Skeletal muscle tissue (tissue), 4 donors: ENCODE results near the gene PPP1R3D. TPM values are rescaled to one million over a fixed set of nuclear protein-coding genes. Genes with fewer than 3 reads are reported as not detected.

Experiments used
- H3K27ac ChIP-seq: one replicate; pipeline ENCODE4 v1.7.0; 2013; ENCODE audit warnings: mild to moderate bottlenecking, low read depth, low read length, inconsistent platforms
- H3K27me3 ChIP-seq, 3 donors: one replicate each; pipeline ENCODE4 v1.7.0; 2013; ENCODE audit warnings: low read length in 3 of 3; ENCODE audit not compliant: control insufficient read depth in 3 of 3, insufficient read depth in 3 of 3
- H3K36me3 ChIP-seq, 3 donors: one replicate each; pipeline ENCODE4 v1.7.0; 2013; ENCODE audit warnings: low read length in 3 of 3; ENCODE audit not compliant: control insufficient read depth in 3 of 3, insufficient read depth in 3 of 3
- H3K4me1 ChIP-seq, 3 donors: one replicate each; pipeline ENCODE4 v1.7.0; 2013; ENCODE audit warnings: low read length in 3 of 3, mild to moderate bottlenecking in 3 of 3; ENCODE audit not compliant: control insufficient read depth in 3 of 3, insufficient read depth in 3 of 3
- H3K4me3 ChIP-seq, 3 donors: one replicate each; pipeline ENCODE4 v1.7.0; 2013; ENCODE audit warnings: low read length in 3 of 3
- H3K9ac ChIP-seq, 3 donors: one replicate each; pipeline ENCODE4 v1.7.0; 2013; ENCODE audit warnings: low read length in 3 of 3, mild to moderate bottlenecking in 3 of 3, moderate library complexity in 2 of 3, low read depth in 1 of 3
- H3K9me3 ChIP-seq, 3 donors: one replicate each; pipeline ENCODE4 v1.7.0; 2013; ENCODE audit warnings: low read length in 3 of 3; ENCODE audit not compliant: control insufficient read depth in 3 of 3
- total RNA-seq: library from RNA; depleted of rRNA; stranded (reverse); fragments of >200 nt; gene quantifications from one replicate; pipeline ENCODE4 v1.2.3, GENCODE V29; 2014
- donor health status: Osteomylitis.

The PPP1R3D gene, protein sequence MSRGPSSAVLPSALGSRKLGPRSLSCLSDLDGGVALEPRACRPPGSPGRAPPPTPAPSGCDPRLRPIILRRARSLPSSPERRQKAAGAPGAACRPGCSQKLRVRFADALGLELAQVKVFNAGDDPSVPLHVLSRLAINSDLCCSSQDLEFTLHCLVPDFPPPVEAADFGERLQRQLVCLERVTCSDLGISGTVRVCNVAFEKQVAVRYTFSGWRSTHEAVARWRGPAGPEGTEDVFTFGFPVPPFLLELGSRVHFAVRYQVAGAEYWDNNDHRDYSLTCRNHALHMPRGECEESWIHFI
- total RNA-seq, result 6.8 TPM

DNA sequence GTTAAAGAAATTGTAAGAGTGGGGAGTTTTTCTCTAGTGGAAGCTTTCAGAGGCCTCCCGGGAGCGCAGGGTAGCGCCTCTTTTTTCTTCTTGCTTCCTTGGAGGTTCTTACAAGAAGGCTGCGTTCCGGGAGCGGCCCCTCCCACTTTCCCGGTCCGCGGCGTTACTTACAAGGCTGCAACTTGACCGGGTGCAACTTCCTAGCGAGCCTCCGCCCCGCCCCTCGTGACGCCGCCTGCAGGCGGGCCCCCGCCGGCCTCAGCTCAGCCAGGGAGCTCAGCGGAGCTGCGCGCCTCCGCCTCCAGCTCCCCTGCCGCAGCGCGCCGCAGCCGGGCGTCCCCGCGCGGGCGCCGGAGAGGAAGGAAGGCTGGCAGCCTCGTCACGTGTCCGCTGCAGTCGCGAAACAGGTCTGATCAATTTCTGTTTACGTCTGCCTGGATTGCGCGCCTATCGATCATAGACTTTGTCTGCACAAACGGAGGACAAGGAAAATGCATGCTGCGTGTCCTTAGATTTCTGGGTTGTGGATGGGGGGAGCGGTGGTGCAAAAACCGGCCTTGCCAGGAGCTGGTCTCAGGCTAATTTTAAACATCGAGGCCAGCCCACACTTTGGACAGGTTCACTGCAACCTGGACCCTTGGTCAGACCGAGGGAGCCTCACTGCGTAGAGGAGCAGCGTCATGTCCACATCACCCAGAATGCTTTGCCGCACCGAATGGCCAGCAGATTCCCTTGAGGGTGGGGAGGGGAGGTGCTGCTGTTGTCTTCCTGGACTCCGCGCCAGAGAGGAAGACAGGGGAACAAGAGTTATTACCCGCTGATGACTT is at the start of gene PPP1R3D, which contains the start of gene FAM217B:
Gene PPP1R3D (minus strand): TSS at position 177 of the 827 bp plus-strand sequence. CDS start 374 bp downstream, outside the sequence.
Gene FAM217B (plus strand): TSS at position 261 of the 827 bp plus-strand sequence. CDS start 3,555 bp downstream, outside the sequence.
- Histone ChIP-seq H3K27me3 (no peaks in the 10 kb centered on the region), H3K36me3 (peaks cover 12 to 26% (median 23%) of the 10 kb centered on the region in 3 donors), H3K27ac (peak within 1 kb of the TSS; percentile 93), H3K4me3 (peak within 1 kb of the TSS; percentile 86 to 97 (median 88)), H3K4me1 (peaks cover 31 to 48% (median 42%) of the 10 kb centered on the region in 3 donors), H3K9me3 (no peaks in the 10 kb centered on the region), H3K9ac (peak within 1 kb of the TSS; percentile 83 to 99 (median 98))

DNA sequence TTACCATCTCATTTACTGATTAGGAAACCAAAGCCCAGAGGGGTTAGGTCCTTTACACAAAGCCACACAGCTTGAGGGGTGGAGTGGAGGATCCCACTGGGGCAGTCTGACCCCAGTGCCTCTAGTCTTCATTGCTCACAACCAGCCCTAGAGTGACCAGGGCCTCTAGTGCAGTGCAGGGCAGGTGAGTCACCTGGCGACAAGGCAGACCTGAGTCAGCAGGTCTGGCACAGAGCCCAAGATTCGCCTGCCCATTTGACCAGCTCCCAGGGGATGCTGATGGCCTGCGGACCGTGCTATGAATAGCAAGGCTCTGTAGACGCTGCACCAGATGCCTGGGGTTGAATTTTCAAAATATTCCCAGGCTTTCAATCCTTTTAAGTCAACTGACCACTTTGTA is 48.0 kb upstream of the PPP1R3D start:
- H3K4me3 ChIP-seq, result no peak overlapping the region
- H3K36me3 ChIP-seq, result no peaks in the 10 kb centered on the region
- H3K27me3 ChIP-seq, result no peaks in the 10 kb centered on the region
- H3K4me1 ChIP-seq, result no peaks in the 10 kb centered on the region
- H3K9ac ChIP-seq, result no peak overlapping the region
- no peak overlapping the region for H3K27ac ChIP-seq
- H3K9me3 ChIP-seq, result no peaks in the 10 kb centered on the region

DNA sequence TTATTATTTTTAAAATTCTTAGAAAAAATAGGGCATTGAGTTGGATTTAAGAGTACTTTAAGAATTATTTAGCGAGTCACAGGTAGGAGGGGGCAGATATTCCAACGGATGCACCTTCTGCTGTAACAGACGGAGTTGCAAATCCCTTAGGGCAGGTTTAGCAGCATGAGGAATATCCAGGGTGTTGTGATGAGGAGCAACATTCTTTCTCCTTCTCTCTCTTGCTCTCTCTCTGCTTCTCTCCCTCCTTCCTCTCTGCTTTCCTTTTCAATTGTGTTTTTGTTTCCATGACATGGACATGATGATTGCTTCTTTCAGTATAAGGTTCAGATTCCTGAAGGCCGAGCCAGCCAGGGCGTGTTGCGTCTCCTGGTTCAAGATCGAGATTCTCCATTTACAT is 47.0 kb upstream of the PPP1R3D start:
- Histone ChIP-seq H3K9ac (no peak overlapping the region), H3K27me3 (no peaks in the 10 kb centered on the region), H3K9me3 (no peaks in the 10 kb centered on the region), H3K4me3 (no peak overlapping the region), H3K4me1 (no peaks in the 10 kb centered on the region), H3K27ac (no peak overlapping the region), H3K36me3 (no peaks in the 10 kb centered on the region)

DNA sequence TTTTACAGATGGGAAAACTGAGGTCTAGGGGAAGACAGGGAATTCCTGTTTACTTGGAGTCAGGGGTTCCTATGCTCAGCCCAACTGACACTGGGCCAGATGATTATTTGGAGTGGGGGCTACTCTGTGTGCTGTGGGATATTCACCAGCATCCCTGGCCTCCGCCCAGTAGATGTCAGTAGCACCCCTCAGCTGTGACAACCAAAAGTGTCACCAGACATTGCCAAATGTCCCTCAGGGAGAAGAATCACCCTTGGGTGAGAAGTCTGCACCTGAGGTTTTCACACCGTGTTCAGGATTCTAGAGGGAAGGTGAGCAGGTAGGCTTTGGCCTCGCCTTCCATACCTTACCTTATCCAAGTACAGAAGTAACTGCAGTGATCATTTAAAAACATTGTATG is 45.8 kb upstream of the PPP1R3D start:
- Histone ChIP-seq H3K9ac (no peak overlapping the region), H3K9me3 (no peaks in the 10 kb centered on the region), H3K27me3 (no peaks in the 10 kb centered on the region), H3K4me3 (no peak overlapping the region), H3K4me1 (no peaks in the 10 kb centered on the region), H3K27ac (no peak overlapping the region), H3K36me3 (no peaks in the 10 kb centered on the region)

DNA sequence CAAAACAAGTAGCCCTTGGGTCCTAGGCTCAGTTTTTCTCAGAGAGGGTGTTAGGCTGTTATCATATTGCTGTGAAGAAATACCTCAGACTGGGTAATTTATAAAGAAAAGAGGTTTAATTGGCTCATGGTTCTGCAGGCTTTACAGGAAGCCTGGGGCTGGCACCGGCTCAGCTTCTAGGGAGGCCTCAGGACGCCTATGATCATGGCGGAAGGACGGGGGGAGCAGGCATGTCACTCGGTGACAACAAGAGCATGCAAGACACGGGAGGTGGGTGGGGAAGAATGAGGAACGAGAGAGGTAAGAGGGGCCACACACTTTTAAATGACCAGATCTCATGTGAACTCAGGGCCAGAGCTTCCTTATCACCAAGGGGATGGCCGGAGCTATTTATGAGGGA is 45.1 kb upstream of the PPP1R3D start:
- Histone ChIP-seq H3K4me1 (no peaks in the 10 kb centered on the region), H3K9me3 (no peaks in the 10 kb centered on the region), H3K4me3 (no peak overlapping the region), H3K9ac (no peak overlapping the region), H3K27me3 (no peaks in the 10 kb centered on the region), H3K36me3 (no peaks in the 10 kb centered on the region), H3K27ac (no peak overlapping the region)

DNA sequence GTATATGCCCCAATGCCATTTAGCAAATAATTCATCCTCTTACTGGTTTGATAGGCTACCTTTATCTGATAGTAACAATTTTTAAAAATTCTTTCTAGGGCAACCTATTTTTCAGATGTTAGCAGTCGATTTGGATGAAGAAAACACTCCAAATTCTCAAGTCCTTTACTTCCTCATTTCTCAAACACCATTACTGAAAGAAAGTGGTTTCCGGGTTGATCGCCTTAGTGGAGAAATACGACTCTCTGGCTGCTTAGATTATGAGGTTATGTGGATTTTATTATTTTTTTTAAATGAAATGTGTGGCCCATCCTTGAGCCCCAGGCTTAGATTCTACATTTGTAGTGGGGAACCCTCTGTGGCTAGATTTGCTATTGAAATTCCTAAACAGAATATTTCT is 44.4 kb upstream of the PPP1R3D start:
- Histone ChIP-seq H3K27ac (no peak overlapping the region), H3K36me3 (no peaks in the 10 kb centered on the region), H3K4me3 (no peak overlapping the region), H3K27me3 (no peaks in the 10 kb centered on the region), H3K9me3 (no peaks in the 10 kb centered on the region), H3K4me1 (no peaks in the 10 kb centered on the region), H3K9ac (no peak overlapping the region)

DNA sequence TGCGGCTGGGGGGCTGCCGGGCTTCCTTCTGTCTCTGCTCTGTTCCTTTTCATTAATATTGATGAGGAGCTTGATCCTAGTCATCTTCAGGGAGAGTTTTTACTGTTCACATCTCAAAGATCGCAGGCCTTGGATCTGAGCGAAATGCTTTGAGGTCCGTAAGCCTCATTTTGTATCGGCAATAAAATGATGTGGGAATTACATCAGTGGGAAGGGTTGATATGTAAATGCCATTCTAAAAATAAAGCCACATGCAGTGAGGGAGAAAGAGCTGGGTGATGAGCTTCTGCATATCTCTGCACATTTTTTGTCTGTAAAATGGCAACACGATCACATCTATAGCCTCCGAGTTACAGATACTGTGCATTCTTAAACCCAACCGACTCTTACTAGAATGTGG is 43.0 kb upstream of the PPP1R3D start:
- Histone ChIP-seq H3K36me3 (no peaks in the 10 kb centered on the region), H3K4me1 (no peaks in the 10 kb centered on the region), H3K9ac (no peak overlapping the region), H3K27me3 (no peaks in the 10 kb centered on the region), H3K4me3 (no peak overlapping the region), H3K9me3 (no peaks in the 10 kb centered on the region), H3K27ac (no peak overlapping the region)

DNA sequence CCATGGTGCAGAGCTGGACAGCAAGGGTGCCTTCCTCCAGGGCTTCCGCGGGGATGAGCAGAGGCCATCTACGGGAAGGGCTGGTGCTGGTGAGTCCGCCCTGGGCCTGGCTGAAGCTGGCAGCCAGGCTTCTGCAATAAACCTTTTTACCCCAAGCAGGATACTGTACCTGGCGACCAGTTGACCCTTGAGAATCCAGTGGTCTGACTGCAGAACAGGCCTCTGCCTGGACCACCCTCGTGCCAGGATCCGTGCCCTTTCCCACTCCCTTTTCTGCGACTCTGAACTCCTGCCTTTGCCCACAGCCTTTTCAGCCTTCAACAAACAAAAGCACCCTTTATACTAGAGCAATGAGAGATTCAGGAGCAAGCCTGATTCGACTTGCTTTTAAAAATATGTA is 37.0 kb upstream of the PPP1R3D start:
- no peak overlapping the region for H3K27ac ChIP-seq
- H3K36me3 ChIP-seq, result no peaks in the 10 kb centered on the region
- no peaks in the 10 kb centered on the region for H3K9me3 ChIP-seq
- no peak overlapping the region for H3K4me3 ChIP-seq
- H3K9ac ChIP-seq, result no peak overlapping the region
- H3K4me1 ChIP-seq, result no peaks in the 10 kb centered on the region
- H3K27me3 ChIP-seq, result no peaks in the 10 kb centered on the region

DNA sequence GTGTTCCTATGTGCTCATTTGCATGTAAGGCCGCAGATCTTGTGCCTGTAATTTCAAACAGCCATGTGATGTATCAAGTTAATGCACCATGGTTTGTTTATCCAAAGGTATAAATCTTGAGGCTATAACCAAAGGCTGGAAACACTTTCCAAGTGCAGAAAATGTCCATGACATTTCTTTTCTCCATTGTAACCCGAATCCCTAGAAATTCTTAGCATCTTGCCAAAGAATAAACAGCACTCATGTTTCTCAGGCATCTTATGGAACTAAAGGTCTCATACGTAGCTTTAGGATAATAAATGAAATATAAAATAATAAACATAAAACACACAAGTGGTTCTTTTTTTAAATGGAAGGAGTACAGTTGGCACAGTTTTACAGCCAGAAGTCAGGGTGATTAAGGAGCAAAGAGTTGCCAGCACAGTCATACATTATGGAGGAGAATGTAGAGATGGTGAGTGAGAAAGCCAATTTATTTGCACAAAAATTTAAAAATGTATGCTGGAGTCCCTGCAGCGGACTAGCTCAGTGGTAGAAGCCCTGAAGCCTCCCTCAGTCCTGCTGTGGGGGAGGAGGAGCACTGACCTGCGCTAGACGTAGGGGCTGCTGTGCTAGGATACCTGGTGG is 36.2 kb upstream of the PPP1R3D start:
- no peaks in the 10 kb centered on the region for H3K27me3 ChIP-seq
- no peak overlapping the region for H3K9ac ChIP-seq
- no peaks in the 10 kb centered on the region for H3K9me3 ChIP-seq
- no peak overlapping the region for H3K27ac ChIP-seq
- no peaks in the 10 kb centered on the region for H3K36me3 ChIP-seq
- no peak overlapping the region for H3K4me3 ChIP-seq
- no peaks in the 10 kb centered on the region for H3K4me1 ChIP-seq
